HG02840 (cell line): Measurements from ENCODE around the gene POLR2J2.
"Not testable (repeated sequence)": the region's sequence is repeated elsewhere in the genome, so short reads cannot be mapped to it uniquely, and the experiment has no call there.

Source experiments
- ATAC-seq: cut with Tn5 transposase; IDR thresholded peaks from one replicate; pipeline ENCODE4 v1.9.1; 2021; ENCODE audit warnings: mild to moderate bottlenecking, moderate library complexity, moderate number of reproducible peaks; ENCODE audit not compliant: unreplicated experiment, low FRiP score

Gene POLR2J2

GRCh38 chr7:102671166-102671955, at the start of gene POLR2J2:
POLR2J2 (minus strand) TSS chr7:102671663; CDS start chr7:102671601, 62 bp downstream.
- ATAC-seq: peak; percentile 73

DNA sequence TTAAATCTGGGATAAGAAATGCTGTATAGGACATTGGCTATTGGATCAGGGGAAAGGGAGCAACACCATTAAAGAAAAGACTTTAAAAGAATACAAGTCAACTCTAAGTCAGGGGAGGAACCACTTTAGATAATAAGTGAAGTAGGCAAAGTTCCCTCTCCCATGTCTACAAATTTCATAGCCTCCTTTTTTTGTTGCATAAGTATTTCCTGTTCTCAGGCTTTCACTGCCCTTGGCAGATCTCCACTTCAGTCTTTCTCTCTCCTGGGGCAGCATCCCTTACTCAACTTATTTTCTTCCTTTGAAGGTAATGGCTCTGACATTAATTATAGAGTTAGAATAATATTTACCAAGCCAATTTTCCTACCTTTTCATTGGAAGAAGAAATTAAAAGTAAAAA, 47.0 kb upstream of the POLR2J2 start:
- ATAC-seq: not testable (repeated sequence)

- peak; percentile 36 for ATAC-seq
Observed at GRCh38 chr7:102715718-102716117, 44.3 kb upstream of the POLR2J2 start.

- ATAC-seq: not testable (repeated sequence)
Observed at GRCh38 chr7:102714774-102715522, 43.5 kb upstream of the POLR2J2 start.

- ATAC-seq: peak; percentile 69
Observed at GRCh38 chr7:102713691-102714080, 42.2 kb upstream of the POLR2J2 start.

DNA sequence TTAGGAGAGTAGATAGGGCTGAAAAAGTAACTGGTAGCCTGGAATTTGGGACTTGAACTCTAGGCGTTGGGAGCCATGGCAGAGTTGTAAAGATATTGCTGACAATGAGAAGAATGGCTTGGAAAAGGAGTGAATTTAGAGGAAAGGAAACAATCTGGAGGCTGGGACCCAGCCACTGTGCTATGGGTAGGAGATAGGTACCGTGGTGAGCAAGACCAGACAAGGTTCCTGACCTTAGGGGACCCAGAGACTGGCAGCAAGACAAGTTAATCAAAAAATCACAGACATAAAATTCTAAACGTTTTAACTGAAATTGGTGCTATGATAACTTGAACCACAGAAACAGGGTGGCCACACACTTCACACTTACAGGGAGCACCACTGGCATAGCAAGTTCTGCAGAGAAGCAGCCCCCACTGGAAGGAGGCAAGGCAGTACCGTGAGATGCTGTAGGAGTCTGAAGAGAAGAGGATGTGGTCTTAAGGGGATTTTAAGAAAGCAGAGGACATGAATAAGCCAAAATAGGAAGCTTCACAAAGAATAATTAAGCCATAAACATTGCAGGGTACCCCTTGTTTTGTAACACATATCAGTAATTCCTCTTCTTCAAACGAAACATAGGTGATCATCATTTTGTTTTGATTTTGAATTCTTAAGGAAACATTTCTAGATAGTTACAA, 41.7 kb upstream of the POLR2J2 start:
- peak; percentile 62 for ATAC-seq

DNA sequence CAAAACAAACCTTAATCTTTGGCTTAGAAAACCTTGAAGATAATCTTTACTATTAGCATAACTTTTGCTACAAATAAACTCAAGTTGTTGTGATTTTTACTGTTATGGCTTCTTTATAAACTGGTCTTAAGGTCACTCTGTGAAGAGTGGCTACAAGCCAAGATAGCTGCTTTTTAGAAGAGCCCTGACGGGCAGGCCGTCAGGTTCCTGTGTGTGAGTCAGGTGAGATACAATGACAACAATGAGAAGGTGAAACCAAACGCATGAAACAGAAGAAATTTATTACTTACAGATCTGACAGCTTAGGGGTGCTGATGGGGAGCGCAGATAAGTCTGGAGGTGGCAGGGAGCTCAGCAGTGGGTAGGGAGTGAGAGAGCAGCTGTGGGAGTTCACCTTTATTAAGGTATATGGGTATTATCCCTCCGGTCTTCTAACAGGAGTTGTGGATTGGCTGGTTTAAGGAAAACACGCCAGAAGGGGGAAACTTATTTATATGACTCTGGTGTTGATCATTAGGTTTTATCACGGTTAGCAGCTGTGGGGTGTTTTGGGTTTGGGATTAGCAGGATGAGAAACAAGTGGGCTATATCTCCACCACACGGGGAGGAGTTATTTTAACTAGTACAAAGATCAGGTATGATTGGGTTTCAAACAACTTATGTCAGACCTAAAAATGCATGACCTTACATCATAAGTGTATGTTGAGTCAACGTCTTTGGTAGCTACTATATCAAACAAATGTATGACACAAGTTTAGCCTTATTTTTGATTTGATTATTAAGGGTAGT, 27.7 kb upstream of the POLR2J2 start:
- ATAC-seq: not testable (repeated sequence)

GRCh38 chr7:102697642-102698512, 26.4 kb upstream of the POLR2J2 start:
- ATAC-seq: not testable (repeated sequence)

DNA sequence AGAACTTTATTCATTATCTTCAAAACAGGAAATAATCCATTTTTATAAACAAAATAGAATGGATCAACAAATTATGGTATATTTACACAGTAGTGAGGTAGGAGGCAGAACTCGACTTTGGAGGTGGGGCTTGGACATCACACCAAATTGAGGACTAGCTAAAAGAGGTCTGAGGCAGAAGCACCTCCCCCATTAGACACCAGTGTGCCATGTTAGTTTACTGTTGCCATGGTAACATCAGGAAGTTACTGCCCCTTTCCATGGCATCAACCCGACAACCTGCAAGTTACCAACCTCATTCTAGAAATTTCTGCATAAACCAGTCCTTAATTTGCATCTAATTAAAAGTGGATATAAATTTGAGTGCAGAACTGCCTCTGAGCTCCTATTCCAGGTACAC, 24.5 kb upstream of the POLR2J2 start:
- not testable (repeated sequence) for ATAC-seq

DNA sequence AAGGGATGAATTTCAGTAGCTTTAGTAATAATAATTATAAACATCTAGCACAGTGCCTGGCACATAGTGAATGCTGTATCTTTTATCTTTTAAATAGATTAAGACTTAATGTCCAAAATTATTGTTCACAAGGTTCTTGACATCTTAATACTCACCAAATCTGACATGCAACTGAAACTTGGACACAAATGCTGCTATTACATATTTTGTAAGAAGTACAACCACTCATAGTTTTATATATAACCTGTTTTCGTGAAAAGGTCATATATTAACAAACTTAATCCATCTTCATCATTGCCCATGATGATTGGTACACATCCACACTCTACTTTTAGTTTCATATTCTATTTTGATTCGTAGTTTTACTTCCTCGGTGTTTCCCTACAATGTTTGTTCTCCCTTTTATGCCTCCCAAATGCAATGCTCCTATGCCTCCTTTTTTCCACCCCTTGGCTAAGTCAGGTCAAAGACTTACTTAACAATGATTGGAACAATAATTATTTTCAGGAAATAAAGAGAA, 23.6 kb upstream of the POLR2J2 start:
- ATAC-seq: not testable (repeated sequence)

DNA sequence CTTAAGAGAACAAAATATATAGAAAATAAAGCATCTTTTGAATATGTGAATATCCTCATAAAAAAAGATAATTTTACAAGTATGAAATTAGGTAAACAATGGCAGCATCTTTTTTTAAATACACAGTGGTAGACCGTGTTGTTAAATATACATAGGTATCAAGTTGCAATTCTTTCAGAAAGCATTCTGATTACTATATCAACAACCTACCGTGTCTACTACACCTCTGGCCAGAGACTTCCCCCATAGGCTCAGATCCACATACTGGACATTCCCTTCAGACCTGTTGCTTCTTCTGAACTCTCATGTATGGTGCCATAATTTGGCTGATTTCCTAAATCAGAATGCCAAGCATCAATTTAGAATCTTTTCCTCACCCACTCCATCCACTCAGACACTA, 22.5 kb upstream of the POLR2J2 start:
- not testable (repeated sequence) for ATAC-seq

GRCh38 chr7:102690602-102691001, 19.1 kb upstream of the POLR2J2 start:
- ATAC-seq: not testable (repeated sequence)

DNA sequence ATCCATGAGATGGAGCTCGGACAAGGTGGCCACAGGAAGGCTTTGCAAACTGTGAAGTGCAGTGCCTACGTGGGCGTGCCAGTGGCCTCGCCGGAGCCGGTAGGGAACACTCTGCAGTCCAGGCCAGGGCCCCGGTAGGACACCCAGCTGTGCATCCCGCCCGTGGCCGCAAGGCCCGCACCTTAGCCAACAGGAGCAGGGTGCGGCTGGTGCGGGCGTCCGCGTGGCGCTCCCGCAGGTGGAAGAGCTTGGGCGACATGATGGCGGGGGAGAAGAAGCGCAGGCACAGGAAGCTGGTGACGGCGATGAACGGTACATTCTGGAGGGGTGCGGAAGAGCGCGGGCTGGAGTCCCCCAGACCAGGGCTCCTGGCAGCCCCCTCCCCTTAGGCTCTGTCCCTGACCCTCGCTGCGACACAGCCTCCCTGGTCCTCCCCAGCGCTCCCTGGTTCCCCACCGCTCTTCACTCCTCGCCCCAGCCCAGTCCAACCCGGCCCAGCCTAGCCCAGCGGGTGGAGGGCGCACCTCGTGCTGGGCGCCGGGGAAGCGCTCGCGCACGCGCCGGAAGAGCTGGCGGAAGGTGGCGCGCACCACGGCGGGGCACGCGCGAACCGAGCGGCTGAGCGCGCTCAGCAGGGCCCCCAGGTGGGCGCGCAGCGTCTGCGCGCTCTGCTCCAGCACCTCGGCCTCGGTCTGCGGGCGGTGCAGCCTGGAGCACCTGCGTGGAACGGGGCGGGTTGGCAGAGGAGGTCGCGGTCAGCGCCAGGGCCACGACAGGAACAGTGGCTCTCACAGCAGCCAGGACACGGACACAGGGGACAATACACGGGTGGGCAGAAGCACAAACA, 18.2 kb upstream of the POLR2J2 start:
- ATAC-seq: peak; percentile 43

- peak; percentile 54 for ATAC-seq
Observed at GRCh38 chr7:102688299-102689036, 17.0 kb upstream of the POLR2J2 start.

GRCh38 chr7:102682560-102682959, 11.1 kb upstream of the POLR2J2 start:
- not testable (repeated sequence) for ATAC-seq

- ATAC-seq: not testable (repeated sequence)
Observed at GRCh38 chr7:102680780-102681179, 9.3 kb upstream of the POLR2J2 start.

DNA sequence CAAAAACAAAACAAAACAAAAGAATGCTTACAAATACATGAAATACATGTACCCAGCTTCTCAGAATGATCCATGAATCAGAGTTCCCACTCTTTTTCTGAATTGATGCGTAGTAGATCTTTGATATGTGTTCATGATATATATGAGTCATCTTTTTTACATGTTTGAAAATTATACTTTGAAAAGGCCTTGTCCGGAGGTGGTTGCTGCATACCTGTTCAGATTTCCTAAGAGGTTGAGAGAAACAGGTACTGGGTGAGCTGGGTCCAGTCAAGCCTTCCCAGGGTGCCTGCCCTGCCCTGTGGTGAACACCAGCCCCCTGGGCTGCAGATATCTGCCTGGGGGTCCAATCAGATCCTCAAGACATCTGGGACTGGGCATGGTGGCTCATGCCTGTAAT, 4.1 kb upstream of the POLR2J2 start:
- not testable (repeated sequence) for ATAC-seq
